RWPE1 (cell line): ENCODE data around the gene KLHL25.

Experiments used
- CTCF ChIA-PET: fragments of 350-600 bp; sonication (Branson Sonifier 250); formaldehyde crosslinking; extraction: SDS; loops from one replicate; lab custom pipeline; 2021; lab: Yijun Ruan, JAX
- POLR2A ChIA-PET: fragments of 400-600 bp; formaldehyde crosslinking; extraction: SDS; loops from one replicate; lab custom pipeline; 2020; ENCODE audit warnings: antibody characterized with exemption; ENCODE audit not compliant: low non-redundant PET; lab: Yijun Ruan, JAX
- DNase-seq: peaks from one replicate; pipeline ENCODE4 v3.0.0; 2012; ENCODE audit warnings: low spot score
- H3K27ac ChIP-seq: fragments of 450-650 bp; 2 replicates; pipeline ENCODE4 v1.5.1; 2017
- CTCF ChIP-seq: fragments of 450-650 bp; conservative IDR thresholded peaks from 2 replicates; pipeline ENCODE4 v1.5.1; 2017; ENCODE audit warnings: low read depth, mild to moderate bottlenecking

KLHL25 gene

GRCh38 chr15:85826756-85827515 lies 32.2 kb upstream of the KLHL25 start:
- CTCF ChIA-PET, result interaction anchor here (1.4 kb wide), 1 partner anchor 27 kb away, joined by 4 read pairs; no protein-coding TSS in a partner anchor
- H3K27ac ChIP-seq, result no peak overlapping the region
- no peak for TF ChIP-seq CTCF
- POLR2A ChIA-PET, result no interaction called here
- no peak for DNase-seq

GRCh38 chr15:85825719-85826118 lies 31.0 kb upstream of the KLHL25 start:
- ChIA-PET POLR2A (no interaction called here), CTCF (interaction anchor here (1.4 kb wide), 1 partner anchor 25 kb away, joined by 4 read pairs; no protein-coding TSS in a partner anchor)
- DNase-seq, result no peak
- TF ChIP-seq CTCF, result no peak
- H3K27ac ChIP-seq, result no peak overlapping the region

GRCh38 chr15:85825118-85825517 lies 30.4 kb upstream of the KLHL25 start:
- TF ChIP-seq CTCF, result no peak
- H3K27ac ChIP-seq, result no peak overlapping the region
- DNase-seq, result no peak
- ChIA-PET CTCF (no interaction called here), POLR2A (no interaction called here)

GRCh38 chr15:85821545-85821944 lies 26.8 kb upstream of the KLHL25 start:
- DNase-seq, result no peak
- CTCF ChIA-PET, result interaction anchor here (0.7 kb wide), 1 partner anchor 19 kb away, joined by 3 read pairs; no protein-coding TSS in a partner anchor
- no peak for TF ChIP-seq CTCF
- no peak overlapping the region for H3K27ac ChIP-seq
- POLR2A ChIA-PET, result no interaction called here

- no peak overlapping the region for H3K27ac ChIP-seq
- no peak for DNase-seq
- POLR2A ChIA-PET, result no interaction called here
- TF ChIP-seq CTCF, result no peak
- CTCF ChIA-PET, result interaction anchor here (0.9 kb wide), 1 partner anchor 20 kb away, joined by 3 read pairs; no protein-coding TSS in a partner anchor
Measured at GRCh38 chr15:85819938-85820337, 25.2 kb upstream of the KLHL25 start.

GRCh38 chr15:85813234-85813633 lies 18.5 kb upstream of the KLHL25 start:
- H3K27ac ChIP-seq, result no peak overlapping the region
- TF ChIP-seq CTCF, result no peak
- DNase-seq, result no peak
- CTCF ChIA-PET, result no interaction called here
- POLR2A ChIA-PET, result no interaction called here
